ENCODE data around the gene TOR1AIP1. TPM values are rescaled to one million over a fixed set of nuclear protein-coding genes. Genes with fewer than 3 reads are reported as not detected.

TOR1AIP1 gene
- total RNA-seq, 1 donor from 2014 or later = 43.0 TPM

GRCh38 chr1:179888071-179888470, 6.0 kb downstream of the TOR1AIP1 start:
- H3K36me3 ChIP-seq (ENCODE audit: control insufficient read depth, insufficient read depth, low read length) = no peaks in the 10 kb centered on the region
- no peak overlapping the region for H3K4me3 ChIP-seq (ENCODE audit: low read depth, low read length)
- TF ChIP-seq CTCF (IDR thresholded peaks at IDR 0.05; ENCODE audit: insufficient read depth, low read length, poor library complexity, severe bottlenecking) = no peak
- no peak for DNase-seq (ENCODE audit: low read depth)
- H3K27me3 ChIP-seq (ENCODE audit: control insufficient read depth, insufficient read depth, low read length) = no peaks in the 10 kb centered on the region

GRCh38 chr1:179889589-179889988, 7.5 kb downstream of the TOR1AIP1 start:
- no peak for TF ChIP-seq CTCF (IDR thresholded peaks at IDR 0.05; ENCODE audit: insufficient read depth, low read length, poor library complexity, severe bottlenecking)
- no peak overlapping the region for H3K4me3 ChIP-seq (ENCODE audit: low read depth, low read length)
- no peaks in the 10 kb centered on the region for H3K36me3 ChIP-seq (ENCODE audit: control insufficient read depth, insufficient read depth, low read length)

GRCh38 chr1:179910934-179911333, 28.8 kb downstream of the TOR1AIP1 start:
- Histone ChIP-seq H3K27me3 (ENCODE audit: control insufficient read depth, insufficient read depth, low read length) (no peaks in the 10 kb centered on the region), H3K4me3 (ENCODE audit: low read depth, low read length) (no peak overlapping the region), H3K36me3 (ENCODE audit: control insufficient read depth, insufficient read depth, low read length) (no peaks in the 10 kb centered on the region)
- TF ChIP-seq CTCF (IDR thresholded peaks at IDR 0.05; ENCODE audit: insufficient read depth, low read length, poor library complexity, severe bottlenecking) = no peak
- DNase-seq (ENCODE audit: low read depth) = no peak

More at GRCh38 chr1:179889589-179889988, 7.5 kb downstream of the TOR1AIP1 start:
- H3K27me3 ChIP-seq (ENCODE audit: control insufficient read depth, insufficient read depth, low read length) = no peaks in the 10 kb centered on the region
- DNase-seq (ENCODE audit: low read depth) = no peak

- no peaks in the 10 kb centered on the region for H3K36me3 ChIP-seq (ENCODE audit: control insufficient read depth, insufficient read depth, low read length)
Measured at GRCh38 chr1:179911812-179912211, 29.7 kb downstream of the TOR1AIP1 start.

GRCh38 chr1:179917601-179918429, 35.7 kb downstream of the TOR1AIP1 start:
- peaks cover 1% of the 10 kb centered on the region for H3K36me3 ChIP-seq (ENCODE audit: control insufficient read depth, insufficient read depth, low read length)
- TF ChIP-seq CTCF (IDR thresholded peaks at IDR 0.05; ENCODE audit: insufficient read depth, low read length, poor library complexity, severe bottlenecking) = no peak
- DNase-seq (ENCODE audit: low read depth) = no peak
- no peak overlapping the region for H3K4me3 ChIP-seq (ENCODE audit: low read depth, low read length)
- H3K27me3 ChIP-seq (ENCODE audit: control insufficient read depth, insufficient read depth, low read length) = no peaks in the 10 kb centered on the region

More at GRCh38 chr1:179911812-179912211, 29.7 kb downstream of the TOR1AIP1 start:
- no peak for DNase-seq (ENCODE audit: low read depth)
- TF ChIP-seq CTCF (IDR thresholded peaks at IDR 0.05; ENCODE audit: insufficient read depth, low read length, poor library complexity, severe bottlenecking) = no peak
- Histone ChIP-seq H3K4me3 (ENCODE audit: low read depth, low read length) (no peak overlapping the region), H3K27me3 (ENCODE audit: control insufficient read depth, insufficient read depth, low read length) (no peaks in the 10 kb centered on the region)
